ENCODE results near the gene SERPINA9.

Gene SERPINA9

GRCh38 chr14:94517248-94517640, 41.2 kb upstream of the SERPINA9 start (continued):
- TF ChIP-seq PRDM4 (tag by site-specific recombination; IDR thresholded peaks at IDR 0.05) (no peak), ZNF266 (tag by site-specific recombination; IDR thresholded peaks at IDR 0.05; ENCODE audit: low read depth) (no peak), YY1 (tag by site-specific recombination; IDR thresholded peaks at IDR 0.05) (no peak)
- TF ChIP-seq, protein P1, sequence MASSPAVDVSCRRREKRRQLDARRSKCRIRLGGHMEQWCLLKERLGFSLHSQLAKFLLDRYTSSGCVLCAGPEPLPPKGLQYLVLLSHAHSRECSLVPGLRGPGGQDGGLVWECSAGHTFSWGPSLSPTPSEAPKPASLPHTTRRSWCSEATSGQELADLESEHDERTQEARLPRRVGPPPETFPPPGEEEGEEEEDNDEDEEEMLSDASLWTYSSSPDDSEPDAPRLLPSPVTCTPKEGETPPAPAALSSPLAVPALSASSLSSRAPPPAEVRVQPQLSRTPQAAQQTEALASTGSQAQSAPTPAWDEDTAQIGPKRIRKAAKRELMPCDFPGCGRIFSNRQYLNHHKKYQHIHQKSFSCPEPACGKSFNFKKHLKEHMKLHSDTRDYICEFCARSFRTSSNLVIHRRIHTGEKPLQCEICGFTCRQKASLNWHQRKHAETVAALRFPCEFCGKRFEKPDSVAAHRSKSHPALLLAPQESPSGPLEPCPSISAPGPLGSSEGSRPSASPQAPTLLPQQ (tag by site-specific recombination; IDR thresholded peaks at IDR 0.05): no peak

DNA sequence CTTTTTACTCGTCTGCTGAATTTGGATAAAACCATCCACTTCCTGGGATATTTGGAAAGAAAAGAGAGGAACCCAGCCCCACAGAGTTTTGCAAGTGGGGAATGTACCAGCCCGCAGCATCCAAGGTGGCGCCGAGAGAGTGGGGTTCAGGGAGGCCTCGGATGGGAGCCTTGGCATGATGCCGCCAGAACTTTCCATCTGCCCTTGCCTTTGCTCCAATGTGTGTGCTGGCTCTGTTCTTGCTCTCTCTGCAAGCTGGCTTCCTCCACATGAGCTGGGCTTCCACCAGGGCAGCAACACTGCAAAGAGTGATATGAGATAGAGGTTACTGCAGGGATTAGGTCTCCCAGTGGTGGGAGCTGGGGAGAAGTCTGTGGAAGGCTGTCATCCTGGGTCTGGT, 39.9 kb upstream of the SERPINA9 start:
- no peaks in the 10 kb centered on the region for H3K9me3 ChIP-seq (ENCODE audit: control insufficient read depth, insufficient read depth, low read depth, low read length)
- H3K36me3 ChIP-seq (ENCODE audit: control insufficient read depth in 2 of 2, insufficient read depth in 1 of 2, low read length in 2 of 2): no peaks in the 10 kb centered on the region; a peak in 1 of 3 replicates
- POLR2A ChIA-PET: no interaction called here
- TF ChIP-seq ZNF10 (tag by site-specific recombination; IDR thresholded peaks at IDR 0.05) (no peak), ZXDB (tag by site-specific recombination; IDR thresholded peaks at IDR 0.05) (no peak), KLF8 (tag by site-specific recombination; IDR thresholded peaks at IDR 0.05) (no peak), ZNF391 (tag by site-specific recombination; IDR thresholded peaks at IDR 0.05; ENCODE audit: borderline replicate concordance, low read depth) (no peak), ZNF138 (tag by site-specific recombination; IDR thresholded peaks at IDR 0.05; ENCODE audit: borderline replicate concordance) (no peak), BCL11A (tag by site-specific recombination; IDR thresholded peaks at IDR 0.05; ENCODE audit: low read depth) (no peak), ZNF311 (tag by site-specific recombination; IDR thresholded peaks at IDR 0.05; ENCODE audit: borderline replicate concordance) (no peak), RBAK (tag by site-specific recombination; IDR thresholded peaks at IDR 0.05) (no peak), ZNF248 (tag by site-specific recombination; IDR thresholded peaks at IDR 0.05) (no peak), ZNF48 (tag by site-specific recombination; IDR thresholded peaks at IDR 0.05) (no peak), BCL11B (tag by site-specific recombination; IDR thresholded peaks at IDR 0.05; ENCODE audit: low read depth) (no peak), GLI4 (tag by site-specific recombination; IDR thresholded peaks at IDR 0.05) (no peak), GLI2 (tag by site-specific recombination; IDR thresholded peaks at IDR 0.05; ENCODE audit: borderline replicate concordance, low read depth) (no peak), MYNN (tag by site-specific recombination; IDR thresholded peaks at IDR 0.05; ENCODE audit: borderline replicate concordance) (no peak), ZBTB11 (tag by site-specific recombination; conservative IDR thresholded peaks at IDR 0.05; ENCODE audit: low read depth) (no peak), ZNF792 (tag by site-specific recombination; IDR thresholded peaks at IDR 0.05) (no peak)
- H3K27ac ChIP-seq (ENCODE audit: extremely low read depth, low read depth, low read length): no peak overlapping the region
- H3K4me3 ChIP-seq (ENCODE audit: low read depth, low read length): no peak overlapping the region
- no peaks in the 10 kb centered on the region for H3K4me1 ChIP-seq (ENCODE audit: control insufficient read depth, insufficient read depth, low read length)
- CTCF ChIA-PET: interaction anchor here (0.7 to 0.8 kb wide), 2 partner anchors 22 to 31 kb away, joined by 3 read pairs; no protein-coding TSS in a partner anchor
